H1 (cell line): ENCODE data around the gene RELCH. TPM values are rescaled to one million over a fixed set of nuclear protein-coding genes. Genes with fewer than 3 reads are reported as not detected.

Experiments
- CTCF ChIA-PET: fragments of 300-600 bp; sonication (Branson Sonifier 250); formaldehyde crosslinking; loops from one replicate; lab custom pipeline; 2021; ENCODE audit not compliant: partially characterized antibody; lab: Charles Lee
- POLR2A ChIA-PET: fragments of 300-600 bp; sonication (Branson Sonifier 250); formaldehyde crosslinking; loops from one replicate; lab custom pipeline; 2021; ENCODE audit warnings: inconsistent platforms; ENCODE audit not compliant: partially characterized antibody; lab: Charles Lee
- DNase-seq, 2 experiments: peaks; one replicate each; pipeline versions ENCODE4 v3.0.0 to v3.0.0-alpha.2; 2010 to 2022; ENCODE audit warnings: low spot score in 2 of 2, low read depth in 1 of 2, mixed read lengths in 1 of 2
- FAIRE-seq: peaks from 2 replicates; lab custom pipeline; 2011; peaks lifted over from hg19 to GRCh38; lab: Jason Lieb, UNC
- H2AFZ ChIP-seq: 2 replicates; pipeline ENCODE4 v1.8.1; 2012; ENCODE audit warnings: low read length, inconsistent platforms
- H2AK5ac ChIP-seq: 2 replicates; pipeline ENCODE4 v1.6.1; 2013; ENCODE audit warnings: low read depth, low read length
- H2BK120ac ChIP-seq: replicated peaks from 2 replicates; pipeline ENCODE3; 2013; ENCODE audit warnings: low read depth, low read length, inconsistent platforms
- H2BK12ac ChIP-seq: 2 replicates; pipeline ENCODE4 v1.6.1; 2013; ENCODE audit warnings: low read depth, low read length
- H2BK15ac ChIP-seq: 2 replicates; pipeline ENCODE4 v1.6.1; 2013; ENCODE audit warnings: low read length
- H2BK20ac ChIP-seq: 2 replicates; pipeline ENCODE4 v1.6.1; 2013; ENCODE audit warnings: low read length
- H2BK5ac ChIP-seq: 2 replicates; pipeline ENCODE4 v1.6.1; 2013; ENCODE audit warnings: low read depth, low read length
- H3K14ac ChIP-seq: 2 replicates; pipeline ENCODE4 v1.6.1; 2013; ENCODE audit warnings: inconsistent platforms; ENCODE audit not compliant: insufficient read length
- H3K18ac ChIP-seq: 2 replicates; pipeline ENCODE4 v1.6.1; 2013; ENCODE audit warnings: low read length; ENCODE audit errors: extremely low read depth
- H3K23ac ChIP-seq: 2 replicates; pipeline ENCODE4 v1.6.1; 2013; ENCODE audit warnings: inconsistent platforms; ENCODE audit not compliant: insufficient read length
- H3K23me2 ChIP-seq: 2 replicates; pipeline ENCODE4 v1.6.1; 2013; ENCODE audit warnings: low read depth, low read length
- H3K27ac ChIP-seq: 2 replicates; pipeline ENCODE4 v1.6.1; 2011; ENCODE audit warnings: low read depth, low read length, inconsistent platforms
- H3K27me3 ChIP-seq, 4 experiments: replicated peaks in 1 of 4; 1 replicate in 1 of 4; 2 replicates in 3 of 4; pipeline versions ENCODE4 v1.6.1 to v1.8.1; 2011 to 2013; ENCODE audit warnings: low read length in 3 of 4, mild to moderate bottlenecking in 3 of 4, inconsistent platforms in 2 of 4, mixed read lengths in 2 of 4, moderate library complexity in 1 of 4; ENCODE audit not compliant: control insufficient read depth in 3 of 4, insufficient read depth in 3 of 4; ENCODE audit errors: extremely low read depth in 1 of 4
- H3K36me3 ChIP-seq, 4 experiments: 2 replicates each; pipeline versions ENCODE4 v1.6.1 to v1.8.1; 2011 to 2013; ENCODE audit warnings: mild to moderate bottlenecking in 4 of 4, low read length in 3 of 4, moderate library complexity in 2 of 4, control low read depth in 1 of 4, inconsistent platforms in 1 of 4; ENCODE audit not compliant: insufficient read depth in 4 of 4, control insufficient read depth in 2 of 4
- H3K4ac ChIP-seq: replicated peaks from 2 replicates; pipeline ENCODE3; 2013; ENCODE audit warnings: low read length, low read depth, mixed read lengths, inconsistent platforms; ENCODE audit not compliant: insufficient read length
- H3K4me1 ChIP-seq, 4 experiments: replicated peaks in 1 of 4; 1 replicate in 1 of 4; 2 replicates in 3 of 4; pipeline versions ENCODE4 v1.6.1 to v1.8.1; 2011 to 2013; ENCODE audit warnings: low read length in 3 of 4, inconsistent platforms in 2 of 4, mixed read lengths in 1 of 4; ENCODE audit not compliant: insufficient read depth in 4 of 4, control insufficient read depth in 3 of 4
- H3K4me2 ChIP-seq, 2 experiments: 2 replicates each; pipeline versions ENCODE4 v1.6.1 to v1.8.1; 2011 to 2013; ENCODE audit warnings: low read depth in 2 of 2, low read length in 2 of 2, control low read depth in 1 of 2, inconsistent platforms in 1 of 2, mild to moderate bottlenecking in 1 of 2; ENCODE audit not compliant: insufficient read depth in 1 of 2
- H3K4me3 ChIP-seq, 4 experiments: fragments of 200-600, 300-600 bp in 1 of 4; sonication (generic), shearing (Covaris generic), sonication (Bioruptor Twin) in 1 of 4; 2 replicates each; pipeline versions ENCODE4 v1.5.1 to v1.8.1; 2011 to 2016; ENCODE audit warnings: low read length in 4 of 4, low read depth in 3 of 4, control low read depth in 2 of 4, inconsistent platforms in 2 of 4, mild to moderate bottlenecking in 2 of 4, mixed read lengths in 1 of 4, moderate library complexity in 1 of 4; ENCODE audit not compliant: insufficient read depth in 2 of 4; ENCODE audit errors: extremely low read depth in 1 of 4
- H3K56ac ChIP-seq: replicated peaks from 2 replicates; pipeline ENCODE3; 2013; ENCODE audit warnings: low read depth, mild to moderate bottlenecking, mixed read lengths, low read length, inconsistent platforms; ENCODE audit not compliant: insufficient read length
- H3K79me1 ChIP-seq: 2 replicates; pipeline ENCODE4 v1.6.1; 2013; ENCODE audit warnings: low read depth, low read length, control low read depth
- H3K79me2 ChIP-seq, 2 experiments: 2 replicates each; pipeline versions ENCODE4 v1.6.1 to v1.8.1; 2012 to 2013; ENCODE audit warnings: low read length in 2 of 2, mild to moderate bottlenecking in 2 of 2, inconsistent platforms in 1 of 2; ENCODE audit not compliant: insufficient read depth in 2 of 2, control insufficient read depth in 1 of 2
- H3K9ac ChIP-seq, 4 experiments: replicated peaks in 1 of 4; 1 replicate in 1 of 4; 2 replicates in 3 of 4; pipeline versions ENCODE4 v1.6.1 to v1.8.1; 2011 to 2013; ENCODE audit warnings: low read depth in 3 of 4, low read length in 3 of 4, control low read depth in 2 of 4, mild to moderate bottlenecking in 2 of 4, moderate library complexity in 2 of 4, inconsistent platforms in 1 of 4; ENCODE audit errors: extremely low read depth in 1 of 4
- H3K9me3 ChIP-seq, 2 experiments: 2 replicates each; pipeline versions ENCODE4 v1.6.1 to v1.8.1; 2012 to 2013; ENCODE audit warnings: mild to moderate bottlenecking in 2 of 2, moderate library complexity in 2 of 2, control low read depth in 1 of 2, inconsistent platforms in 1 of 2, low read depth in 1 of 2, low read length in 1 of 2, mixed read lengths in 1 of 2; ENCODE audit not compliant: insufficient read depth in 2 of 2
- H4K20me1 ChIP-seq, 2 experiments: replicated peaks in 1 of 2; 2 replicates each; pipeline versions ENCODE3 to v1.8.1; 2011 to 2013; ENCODE audit warnings: inconsistent platforms in 2 of 2, low read length in 2 of 2, mild to moderate bottlenecking in 1 of 2; ENCODE audit not compliant: insufficient read depth in 2 of 2, control insufficient read depth in 1 of 2
- H4K5ac ChIP-seq: 2 replicates; pipeline ENCODE4 v1.6.1; 2013; ENCODE audit warnings: low read length, low read depth, mixed read lengths, inconsistent platforms; ENCODE audit not compliant: insufficient read length
- H4K8ac ChIP-seq: 2 replicates; pipeline ENCODE4 v1.8.0; 2013; ENCODE audit warnings: mild to moderate bottlenecking, moderate library complexity, low read length, inconsistent platforms; ENCODE audit not compliant: insufficient read depth; ENCODE audit errors: extremely low read depth
- H4K91ac ChIP-seq: replicated peaks from 2 replicates; pipeline ENCODE3; 2013; ENCODE audit warnings: low read length, mixed read lengths, inconsistent platforms; ENCODE audit not compliant: insufficient read length
- BCL11A ChIP-seq, 2 experiments: IDR thresholded peaks; one replicate each; pipeline ENCODE4 v1.6.1; 2011; ENCODE audit warnings: low read depth in 2 of 2, low read length in 2 of 2, mild to moderate bottlenecking in 2 of 2
- CEBPB ChIP-seq: IDR thresholded peaks from 2 replicates; pipeline ENCODE4 v1.6.1; 2012; ENCODE audit warnings: low read depth, low read length
- EP300 ChIP-seq, 2 experiments: IDR thresholded peaks; 1 replicate in 1 of 2; 2 replicates in 1 of 2; pipeline ENCODE4 v1.6.1; 2011 to 2012; ENCODE audit warnings: low read depth in 2 of 2, low read length in 2 of 2, mild to moderate bottlenecking in 2 of 2, borderline replicate concordance in 1 of 2, inconsistent platforms in 1 of 2, moderate library complexity in 1 of 2
- GTF2F1 ChIP-seq: IDR thresholded peaks from 2 replicates; pipeline ENCODE4 v1.6.1; 2012; ENCODE audit warnings: low read depth, low read length, improper control_type of control experiment, borderline replicate concordance
- HDAC6 ChIP-seq: IDR thresholded peaks from one replicate; pipeline ENCODE4 v1.7.1; 2012; ENCODE audit warnings: low read depth, mild to moderate bottlenecking, inconsistent platforms, low read length, moderate library complexity
- KDM1A ChIP-seq: fragments of 200-600, 300-600 bp; sonication (generic); IDR thresholded peaks from 2 replicates; pipeline ENCODE4 v1.7.1; 2016; ENCODE audit warnings: mild to moderate bottlenecking, low read length, borderline replicate concordance
- POLR2A ChIP-seq, 2 experiments: IDR thresholded peaks; 1 replicate in 1 of 2; 2 replicates in 1 of 2; pipeline ENCODE4 v1.6.1; 2011; ENCODE audit warnings: low read depth in 2 of 2, low read length in 2 of 2, mild to moderate bottlenecking in 2 of 2; ENCODE audit errors: control extremely low read depth in 1 of 2
- RAD21 ChIP-seq, 2 experiments: IDR thresholded peaks in 1 of 2; conservative IDR thresholded peaks in 1 of 2; 2 replicates each; pipeline ENCODE4 v1.6.1; 2011; ENCODE audit warnings: low read depth in 2 of 2, low read length in 2 of 2, improper control_type of control experiment in 1 of 2, inconsistent platforms in 1 of 2, mild to moderate bottlenecking in 1 of 2, moderate library complexity in 1 of 2
- RNF2 ChIP-seq: fragments of 200-900, 300-1000 bp; sonication (generic); IDR thresholded peaks from 2 replicates; pipeline ENCODE4 v1.7.1; 2016; ENCODE audit warnings: borderline replicate concordance, low read depth, mild to moderate bottlenecking, antibody characterized with exemption, low read length; ENCODE audit not compliant: poor library complexity, severe bottlenecking; ENCODE audit errors: missing control alignments
- SIN3A ChIP-seq, 2 experiments: IDR thresholded peaks in 1 of 2; conservative IDR thresholded peaks in 1 of 2; 2 replicates each; pipeline ENCODE4 v1.6.1; 2011 to 2012; ENCODE audit warnings: low read length in 2 of 2, improper control_type of control experiment in 1 of 2, low read depth in 1 of 2, mild to moderate bottlenecking in 1 of 2
- SIRT6 ChIP-seq: IDR thresholded peaks from one replicate; pipeline ENCODE4 v1.7.1; 2012; ENCODE audit warnings: low read length, inconsistent platforms
- SUZ12 ChIP-seq: fragments of 200-600 bp; sonication (generic); IDR thresholded peaks from 2 replicates; pipeline ENCODE4 v1.6.1; 2012; ENCODE audit warnings: mild to moderate bottlenecking, inconsistent platforms, low read length, moderate library complexity, mixed read lengths
- WGBS, 2 experiments: shearing (Covaris generic) in 1 of 2; methylation state at CpG; one replicate each; pipeline versions ENCODE4 v1.1.6 to v1.1.7; 2013 to 2015; ENCODE audit warnings: low lambda C conversion rate in 2 of 2, mixed read lengths in 2 of 2, inconsistent platforms in 1 of 2, low coverage in 1 of 2, missing lambda C conversion rate in 1 of 2; ENCODE audit not compliant: insufficient replicate concordance in 2 of 2, insufficient coverage in 1 of 2, insufficient read length in 1 of 2; ENCODE audit errors: extremely low coverage in 1 of 2, missing lambda C conversion rate in 1 of 2; 5-methylcytosine and 5-hydroxymethylcytosine counted together
- polyA plus RNA-seq, 7 experiments: library from polyadenylated mRNA; depleted of rRNA in 3 of 7; stranded (reverse) in 5 of 7; unstranded in 2 of 7; fragments of >200 nt in 5 of 7; fragments of 200-250 nt in 2 of 7; gene quantifications; 1 replicate in 5 of 7; 2 replicates in 1 of 7; 4 replicates in 1 of 7; pipeline versions ENCODE4 v1.2.1 to v1.2.3, GENCODE V29; 2011 to 2013; ENCODE audit warnings: missing spikeins in 2 of 7, mixed read lengths in 2 of 7
- total RNA-seq: library from RNA; stranded (reverse); fragmentation: NEBNext Ultra II Directional; extraction: Animal tissue kit (Norgen Biotek cat#: 25700); gene quantifications from 2 replicates; pipeline ENCODE4 v1.2.1, GENCODE V29; 2021

The RELCH gene
- total and polyA plus RNA-seq, 2 of the 8 experiments (the other 6 are each of a cell fraction or from before 2014, with no cell fraction given) = 7.3 to 26.9 TPM

DNA sequence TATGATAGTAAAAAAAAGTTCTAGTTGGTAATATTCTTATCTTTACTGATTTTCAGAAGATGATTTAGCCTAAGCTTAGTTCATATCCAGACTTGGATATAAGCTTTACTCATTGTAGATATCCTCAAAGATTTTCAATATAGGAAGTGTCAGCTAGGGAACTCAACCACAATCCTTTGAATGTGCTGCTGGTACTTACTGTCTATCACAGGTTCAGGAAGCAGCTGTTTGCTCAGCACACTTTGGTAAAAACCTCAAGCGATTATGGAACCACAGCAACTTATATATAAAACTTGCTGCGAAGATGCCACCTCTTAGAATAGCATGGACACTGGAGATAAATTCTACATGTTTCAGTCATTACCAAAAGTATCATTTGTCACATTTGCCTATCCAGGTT lies 77.9 kb downstream of the RELCH start:
- Histone ChIP-seq H4K20me1 (no peaks in the 10 kb centered on the region), H3K9ac (no peak overlapping the region)
- WGBS, 2 experiments = 93% methylated on average over 2 of the region's 2 CpGs; no CpG with 5 or more reads in 1 of the 2 experiments
- TF ChIP-seq RNF2 = no peak
- TF ChIP-seq SIRT6 = no peak
- TF ChIP-seq SIN3A (conservative IDR thresholded peaks at IDR 0.05 in 1 of 2, IDR thresholded peaks at IDR 0.05 in 1 of 2; ENCODE audit: low read depth in 1 of 2, low read length in 2 of 2) = no peak
- TF ChIP-seq CEBPB = no peak
- no peak for TF ChIP-seq RAD21 (IDR thresholded peaks at IDR 0.05 in 1 of 2, conservative IDR thresholded peaks at IDR 0.05 in 1 of 2; ENCODE audit: low read depth in 2 of 2, low read length in 2 of 2)
- TF ChIP-seq EP300 (IDR thresholded peaks at IDR 0.05; ENCODE audit: borderline replicate concordance in 1 of 2, low read depth in 2 of 2, low read length in 2 of 2) = no peak
- TF ChIP-seq BCL11A (IDR thresholded peaks at IDR 0.05; ENCODE audit: low read depth in 2 of 2, low read length in 2 of 2) = no peak
- TF ChIP-seq SUZ12 = no peak
- no peak for TF ChIP-seq GTF2F1
- TF ChIP-seq POLR2A (IDR thresholded peaks at IDR 0.05; ENCODE audit: control extremely low read depth in 1 of 2, low read depth in 2 of 2, low read length in 2 of 2) = no peak
- TF ChIP-seq KDM1A = no peak
- TF ChIP-seq HDAC6 = no peak
- TF ChIP-seq, all 59 proteins: peak for 0
- H4K8ac ChIP-seq = no peak overlapping the region
- no peak overlapping the region for H3K23ac ChIP-seq
- H2AK5ac ChIP-seq = no peak overlapping the region
- no peaks in the 10 kb centered on the region for H3K79me2 ChIP-seq
- no peak overlapping the region for H3K18ac ChIP-seq
- H2BK5ac ChIP-seq = no peak overlapping the region
- H3K9me3 ChIP-seq = no peaks in the 10 kb centered on the region
- no peaks in the 10 kb centered on the region for H3K4me1 ChIP-seq
- H3K36me3 ChIP-seq = peaks cover 0 to 48% (median 16%) of the 10 kb centered on the region in 4 experiments; a peak in 6 of 8 replicates
- H4K91ac ChIP-seq = no peak overlapping the region
- no peak overlapping the region for H3K4me2 ChIP-seq
- no peak overlapping the region for H3K4me3 ChIP-seq
- POLR2A ChIA-PET = no interaction called here
- no peak overlapping the region for H3K56ac ChIP-seq
- no peak overlapping the region for H4K5ac ChIP-seq
- H3K14ac ChIP-seq = no peak overlapping the region
- FAIRE-seq = no peak
- no peak overlapping the region for H2BK120ac ChIP-seq
- no peaks in the 10 kb centered on the region for H3K27me3 ChIP-seq
- no peak overlapping the region for H3K4ac ChIP-seq
- H2BK15ac ChIP-seq = no peak overlapping the region
- no peaks in the 10 kb centered on the region for H3K23me2 ChIP-seq
- no peak overlapping the region for H2BK12ac ChIP-seq
- H2BK20ac ChIP-seq = no peak overlapping the region
- no peaks in the 10 kb centered on the region for H3K79me1 ChIP-seq
- CTCF ChIA-PET = interaction anchor here (1.3 to 1.7 kb wide), 2 partner anchors 15 to 161 kb away, joined by 4 to 5 read pairs; no protein-coding TSS in a partner anchor
- no peak overlapping the region for H3K27ac ChIP-seq
- DNase-seq = no peak
- no peak overlapping the region for H2AFZ ChIP-seq
